Measurements from ENCODE around the gene GCN1.

Gene GCN1

GRCh38 chr12:120142231-120142877 lies 52.2 kb downstream of the GCN1 start:
- no peak for TF ChIP-seq TAF1 (IDR thresholded peaks at IDR 0.05; ENCODE audit: borderline replicate concordance, low read depth, low read length)
- TF ChIP-seq POLR2A (IDR thresholded peaks at IDR 0.05; ENCODE audit: low read depth, low read length) = no peak
- no peak for TF ChIP-seq POLR2AphosphoS5 (IDR thresholded peaks at IDR 0.05; ENCODE audit: low read depth, low read length)
- DNase-seq (ENCODE audit: insufficient read length) (no peak), FAIRE-seq (no peak)

GRCh38 chr12:120141336-120141735 lies 53.2 kb downstream of the GCN1 start:
- no peak; the same call in 1 of the 2 replicates for TF ChIP-seq POLR2A (IDR thresholded peaks at IDR 0.05; ENCODE audit: low read depth, low read length)
- no peak for TF ChIP-seq POLR2AphosphoS5 (IDR thresholded peaks at IDR 0.05; ENCODE audit: low read depth, low read length)
- TF ChIP-seq TAF1 (IDR thresholded peaks at IDR 0.05; ENCODE audit: borderline replicate concordance, low read depth, low read length) = no peak
- DNase-seq (ENCODE audit: insufficient read length) (no peak), FAIRE-seq (no peak)

GRCh38 chr12:120140603-120141002 lies 53.9 kb downstream of the GCN1 start:
- FAIRE-seq (no peak), DNase-seq (ENCODE audit: insufficient read length) (no peak)
- TF ChIP-seq POLR2AphosphoS5 (IDR thresholded peaks at IDR 0.05; ENCODE audit: low read depth, low read length) = no peak
- no peak for TF ChIP-seq POLR2A (IDR thresholded peaks at IDR 0.05; ENCODE audit: low read depth, low read length)

- no peak for DNase-seq (ENCODE audit: insufficient read length)
These were observed 54.6 kb downstream of the GCN1 start for GRCh38 chr12:120139958-120140357.

GRCh38 chr12:120138366-120138765 lies 56.1 kb downstream of the GCN1 start:
- FAIRE-seq (no peak), DNase-seq (ENCODE audit: insufficient read length) (no peak)
- TF ChIP-seq POLR2AphosphoS5 (IDR thresholded peaks at IDR 0.05; ENCODE audit: low read depth, low read length) (no peak), POLR2A (IDR thresholded peaks at IDR 0.05; ENCODE audit: low read depth, low read length) (no peak), TAF1 (IDR thresholded peaks at IDR 0.05; ENCODE audit: borderline replicate concordance, low read depth, low read length) (no peak)

More at GRCh38 chr12:120139958-120140357, 54.6 kb downstream of the GCN1 start:
- TF ChIP-seq TAF1 (IDR thresholded peaks at IDR 0.05; ENCODE audit: borderline replicate concordance, low read depth, low read length) (no peak), POLR2AphosphoS5 (IDR thresholded peaks at IDR 0.05; ENCODE audit: low read depth, low read length) (no peak), POLR2A (IDR thresholded peaks at IDR 0.05; ENCODE audit: low read depth, low read length) (no peak)
- no peak for FAIRE-seq

- no peak for FAIRE-seq
- no peak for DNase-seq (ENCODE audit: insufficient read length)
- TF ChIP-seq TAF1 (IDR thresholded peaks at IDR 0.05; ENCODE audit: borderline replicate concordance, low read depth, low read length) = no peak
- TF ChIP-seq POLR2A (IDR thresholded peaks at IDR 0.05; ENCODE audit: low read depth, low read length) = no peak
- TF ChIP-seq POLR2AphosphoS5 (IDR thresholded peaks at IDR 0.05; ENCODE audit: low read depth, low read length) = no peak
These were observed 56.7 kb downstream of the GCN1 start for GRCh38 chr12:120137833-120138232.

GRCh38 chr12:120136093-120136770 lies 58.3 kb downstream of the GCN1 start:
- DNase-seq (ENCODE audit: insufficient read length) (no peak), FAIRE-seq (no peak)
- TF ChIP-seq POLR2AphosphoS5 (IDR thresholded peaks at IDR 0.05; ENCODE audit: low read depth, low read length) (no peak), TAF1 (IDR thresholded peaks at IDR 0.05; ENCODE audit: borderline replicate concordance, low read depth, low read length) (no peak)

- no peak for FAIRE-seq
- no peak for TF ChIP-seq POLR2AphosphoS5 (IDR thresholded peaks at IDR 0.05; ENCODE audit: low read depth, low read length)
- no peak for TF ChIP-seq TAF1 (IDR thresholded peaks at IDR 0.05; ENCODE audit: borderline replicate concordance, low read depth, low read length)
- no peak for TF ChIP-seq POLR2A (IDR thresholded peaks at IDR 0.05; ENCODE audit: low read depth, low read length)
- no peak for DNase-seq (ENCODE audit: insufficient read length)
These were observed 60.1 kb downstream of the GCN1 start for GRCh38 chr12:120134307-120134980.

GRCh38 chr12:120132863-120133385 lies 61.6 kb downstream of the GCN1 start:
- peak; percentile 93 for FAIRE-seq
- DNase-seq (ENCODE audit: insufficient read length) = peak; percentile 60
- TF ChIP-seq POLR2A (IDR thresholded peaks at IDR 0.05; ENCODE audit: low read depth, low read length) (no peak), POLR2AphosphoS5 (IDR thresholded peaks at IDR 0.05; ENCODE audit: low read depth, low read length) (peak; percentile 73), TAF1 (IDR thresholded peaks at IDR 0.05; ENCODE audit: borderline replicate concordance, low read depth, low read length) (no peak)

- FAIRE-seq (no peak), DNase-seq (ENCODE audit: insufficient read length) (no peak)
- TF ChIP-seq POLR2AphosphoS5 (IDR thresholded peaks at IDR 0.05; ENCODE audit: low read depth, low read length) (no peak), TAF1 (IDR thresholded peaks at IDR 0.05; ENCODE audit: borderline replicate concordance, low read depth, low read length) (no peak), POLR2A (IDR thresholded peaks at IDR 0.05; ENCODE audit: low read depth, low read length) (no peak)
These were observed 62.3 kb downstream of the GCN1 start for GRCh38 chr12:120132054-120132836.

GRCh38 chr12:120131116-120131515 lies 63.4 kb downstream of the GCN1 start:
- no peak for FAIRE-seq
- TF ChIP-seq POLR2A (IDR thresholded peaks at IDR 0.05; ENCODE audit: low read depth, low read length) (no peak), POLR2AphosphoS5 (IDR thresholded peaks at IDR 0.05; ENCODE audit: low read depth, low read length) (no peak), TAF1 (IDR thresholded peaks at IDR 0.05; ENCODE audit: borderline replicate concordance, low read depth, low read length) (no peak)
- no peak for DNase-seq (ENCODE audit: insufficient read length)

Measured in GM12892 (cell line).